SK-N-SH treated with all-trans-retinoic acid at 6 μM for 48 hours (cell line): Measurements from ENCODE around the gene ZNF85.

Experiments
- ATAC-seq: fragments of 200-7000 bp; cut with Tn5 transposase; 3 replicates; pipeline ENCODE4 v1.9.1; 2020; ENCODE audit warnings: mild to moderate bottlenecking, moderate library complexity
- ARNTL ChIP-seq: fragments of 450-650 bp; formaldehyde crosslinking; IDR thresholded peaks from 2 replicates; pipeline ENCODE4 v1.5.0; 2020; ENCODE audit warnings: low read depth, mild to moderate bottlenecking, moderate library complexity, borderline replicate concordance
- BACH2 ChIP-seq: fragments of 250-450 bp; sonication (Bioruptor Pico); IDR thresholded peaks from 2 replicates; pipeline ENCODE4 v1.9.0; 2021; ENCODE audit warnings: mild to moderate bottlenecking, borderline replicate concordance
- CSDC2 ChIP-seq: fragments of 250-450 bp; sonication (Bioruptor Pico); IDR thresholded peaks from 2 replicates; pipeline ENCODE4 v1.5.0; 2020; ENCODE audit warnings: mild to moderate bottlenecking, moderate library complexity
- ESRRG ChIP-seq: fragments of 250-450 bp; sonication (Bioruptor Pico); IDR thresholded peaks from 2 replicates; pipeline ENCODE4 v1.6.1; 2021; ENCODE audit warnings: mild to moderate bottlenecking
- GLIS3 ChIP-seq: fragments of 250-450 bp; sonication (Bioruptor Pico); IDR thresholded peaks from 2 replicates; pipeline ENCODE4 v1.5.0; 2020; ENCODE audit warnings: mild to moderate bottlenecking, moderate library complexity
- ISL1 ChIP-seq: fragments of 250-450 bp; sonication (Bioruptor Pico); IDR thresholded peaks from 2 replicates; pipeline ENCODE4 v2.1.2; 2022; ENCODE audit warnings: mild to moderate bottlenecking, moderate library complexity
- OSR1 ChIP-seq: fragments of 250-450 bp; sonication (Bioruptor Pico); IDR thresholded peaks from 2 replicates; pipeline ENCODE4 v1.8.0; 2022; ENCODE audit warnings: moderate library complexity, mild to moderate bottlenecking, inconsistent platforms
- PPARA ChIP-seq: fragments of 250-450 bp; sonication (Bioruptor Pico); IDR thresholded peaks from 2 replicates; pipeline ENCODE4 v1.5.0; 2020; ENCODE audit warnings: mild to moderate bottlenecking, borderline replicate concordance
- RARB ChIP-seq: fragments of 250-450 bp; sonication (Bioruptor Pico); IDR thresholded peaks from 2 replicates; pipeline ENCODE4 v1.8.0; 2021; ENCODE audit warnings: mild to moderate bottlenecking, moderate library complexity
- SNAI2 ChIP-seq: fragments of 250-450 bp; sonication (Bioruptor Pico); IDR thresholded peaks from 2 replicates; pipeline ENCODE4 v1.5.0; 2020; ENCODE audit warnings: mild to moderate bottlenecking, moderate library complexity
- TCF4 ChIP-seq: fragments of 250-450 bp; sonication (Bioruptor Pico); IDR thresholded peaks from 2 replicates; pipeline ENCODE4 v1.8.0; 2021; ENCODE audit warnings: mild to moderate bottlenecking, moderate library complexity, borderline replicate concordance
- TOX ChIP-seq: fragments of 250-450 bp; sonication (Bioruptor Pico); IDR thresholded peaks from 2 replicates; pipeline ENCODE4 v1.8.0; 2021; ENCODE audit warnings: mild to moderate bottlenecking, moderate library complexity, borderline replicate concordance
- ZFP3 ChIP-seq: fragments of 250-450 bp; sonication (Bioruptor Pico); IDR thresholded peaks from 2 replicates; pipeline ENCODE4 v1.5.0; 2020; ENCODE audit warnings: mild to moderate bottlenecking, moderate library complexity
- ZNF565 ChIP-seq: fragments of 450-650 bp; formaldehyde crosslinking; conservative IDR thresholded peaks from 2 replicates; pipeline ENCODE4 v1.5.0; 2020; ENCODE audit warnings: low read depth, mild to moderate bottlenecking, moderate library complexity
- ZNF70 ChIP-seq: fragments of 450-650 bp; formaldehyde crosslinking; IDR thresholded peaks from 2 replicates; pipeline ENCODE4 v1.5.0; 2020; ENCODE audit warnings: mild to moderate bottlenecking, moderate library complexity
- ZNF8 ChIP-seq: fragments of 450-650 bp; formaldehyde crosslinking; IDR thresholded peaks from 2 replicates; pipeline ENCODE4 v1.5.0; 2020; ENCODE audit warnings: mild to moderate bottlenecking, moderate library complexity
- TF ChIP-seq, protein P1 (sequence below): fragments of 250-450 bp; sonication (Bioruptor Pico); IDR thresholded peaks from 2 replicates; pipeline ENCODE4 v1.5.1; 2021; ENCODE audit warnings: mild to moderate bottlenecking, moderate library complexity
- TF ChIP-seq, protein P2 (sequence below): fragments of 250-450 bp; sonication (Bioruptor Pico); IDR thresholded peaks from 2 replicates; pipeline ENCODE4 v1.8.0; 2021; ENCODE audit warnings: low read depth, mild to moderate bottlenecking, moderate library complexity, borderline replicate concordance
- TF ChIP-seq, protein P3 (sequence below): fragments of 250-450 bp; sonication (Bioruptor Pico); IDR thresholded peaks from 2 replicates; pipeline ENCODE4 v1.5.1; 2020; ENCODE audit warnings: low read depth, mild to moderate bottlenecking, moderate library complexity
- TF ChIP-seq, protein P4 (sequence below): fragments of 250-450 bp; sonication (Bioruptor Pico); IDR thresholded peaks from 2 replicates; pipeline ENCODE4 v1.8.0; 2020; ENCODE audit warnings: mild to moderate bottlenecking, moderate library complexity, borderline replicate concordance
- TF ChIP-seq, protein P5 (sequence below): fragments of 250-450 bp; sonication (Bioruptor Pico); IDR thresholded peaks from 2 replicates; pipeline ENCODE4 v1.5.0; 2020; ENCODE audit warnings: mild to moderate bottlenecking, moderate library complexity

Gene ZNF85

DNA sequence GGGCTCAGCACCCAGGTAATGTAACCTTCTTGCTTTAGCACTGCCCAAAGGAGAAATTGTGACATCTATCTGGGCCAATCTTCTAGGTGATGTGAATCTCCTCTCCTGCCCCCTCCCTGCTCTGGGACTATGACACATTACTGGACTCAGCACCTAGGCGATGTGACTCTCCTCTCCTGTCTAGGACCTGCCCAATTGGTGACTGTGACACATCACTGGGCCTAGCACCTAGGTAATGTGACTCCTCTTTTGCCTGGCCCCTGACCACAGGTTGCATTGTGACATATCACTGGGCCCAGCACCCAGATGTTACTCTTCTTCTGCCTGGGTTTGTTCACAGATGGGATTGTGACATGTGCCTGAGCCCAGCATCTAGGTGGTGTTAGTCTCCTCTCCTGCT, 45.0 kb downstream of the ZNF85 start:
- no peak for TF ChIP-seq ESRRG
- TF ChIP-seq ARNTL (CRISPR knock-in tag), result no peak
- TF ChIP-seq RARB, result no peak
- no peak for TF ChIP-seq ISL1 (CRISPR knock-in tag)
- TF ChIP-seq CSDC2 (CRISPR knock-in tag), result no peak
- TF ChIP-seq, protein P1, sequence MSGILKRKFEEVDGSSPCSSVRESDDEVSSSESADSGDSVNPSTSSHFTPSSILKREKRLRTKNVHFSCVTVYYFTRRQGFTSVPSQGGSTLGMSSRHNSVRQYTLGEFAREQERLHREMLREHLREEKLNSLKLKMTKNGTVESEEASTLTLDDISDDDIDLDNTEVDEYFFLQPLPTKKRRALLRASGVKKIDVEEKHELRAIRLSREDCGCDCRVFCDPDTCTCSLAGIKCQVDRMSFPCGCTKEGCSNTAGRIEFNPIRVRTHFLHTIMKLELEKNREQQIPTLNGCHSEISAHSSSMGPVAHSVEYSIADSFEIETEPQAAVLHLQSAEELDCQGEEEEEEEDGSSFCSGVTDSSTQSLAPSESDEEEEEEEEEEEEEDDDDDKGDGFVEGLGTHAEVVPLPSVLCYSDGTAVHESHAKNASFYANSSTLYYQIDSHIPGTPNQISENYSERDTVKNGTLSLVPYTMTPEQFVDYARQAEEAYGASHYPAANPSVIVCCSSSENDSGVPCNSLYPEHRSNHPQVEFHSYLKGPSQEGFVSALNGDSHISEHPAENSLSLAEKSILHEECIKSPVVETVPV, result no peak
- TF ChIP-seq ZNF565 (CRISPR knock-in tag), result no peak
- no peak for TF ChIP-seq ZNF8
- no peak for TF ChIP-seq TCF4 (CRISPR knock-in tag)
- TF ChIP-seq, protein P2, sequence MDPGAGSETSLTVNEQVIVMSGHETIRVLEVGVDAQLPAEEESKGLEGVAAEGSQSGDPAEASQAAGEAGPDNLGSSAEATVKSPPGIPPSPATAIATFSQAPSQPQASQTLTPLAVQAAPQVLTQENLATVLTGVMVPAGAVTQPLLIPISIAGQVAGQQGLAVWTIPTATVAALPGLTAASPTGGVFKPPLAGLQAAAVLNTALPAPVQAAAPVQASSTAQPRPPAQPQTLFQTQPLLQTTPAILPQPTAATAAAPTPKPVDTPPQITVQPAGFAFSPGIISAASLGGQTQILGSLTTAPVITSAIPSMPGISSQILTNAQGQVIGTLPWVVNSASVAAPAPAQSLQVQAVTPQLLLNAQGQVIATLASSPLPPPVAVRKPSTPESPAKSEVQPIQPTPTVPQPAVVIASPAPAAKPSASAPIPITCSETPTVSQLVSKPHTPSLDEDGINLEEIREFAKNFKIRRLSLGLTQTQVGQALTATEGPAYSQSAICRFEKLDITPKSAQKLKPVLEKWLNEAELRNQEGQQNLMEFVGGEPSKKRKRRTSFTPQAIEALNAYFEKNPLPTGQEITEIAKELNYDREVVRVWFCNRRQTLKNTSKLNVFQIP (CRISPR knock-in tag), result no peak
- TF ChIP-seq OSR1 (CRISPR knock-in tag), result no peak
- no peak for TF ChIP-seq GLIS3 (CRISPR knock-in tag)
- TF ChIP-seq ZFP3 (CRISPR knock-in tag), result no peak
- TF ChIP-seq SNAI2, result no peak
- no peak for TF ChIP-seq ZNF70 (CRISPR knock-in tag)
- TF ChIP-seq, protein P3, sequence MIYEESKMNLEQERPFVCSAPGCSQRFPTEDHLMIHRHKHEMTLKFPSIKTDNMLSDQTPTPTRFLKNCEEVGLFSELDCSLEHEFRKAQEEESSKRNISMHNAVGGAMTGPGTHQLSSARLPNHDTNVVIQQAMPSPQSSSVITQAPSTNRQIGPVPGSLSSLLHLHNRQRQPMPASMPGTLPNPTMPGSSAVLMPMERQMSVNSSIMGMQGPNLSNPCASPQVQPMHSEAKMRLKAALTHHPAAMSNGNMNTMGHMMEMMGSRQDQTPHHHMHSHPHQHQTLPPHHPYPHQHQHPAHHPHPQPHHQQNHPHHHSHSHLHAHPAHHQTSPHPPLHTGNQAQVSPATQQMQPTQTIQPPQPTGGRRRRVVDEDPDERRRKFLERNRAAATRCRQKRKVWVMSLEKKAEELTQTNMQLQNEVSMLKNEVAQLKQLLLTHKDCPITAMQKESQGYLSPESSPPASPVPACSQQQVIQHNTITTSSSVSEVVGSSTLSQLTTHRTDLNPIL (CRISPR knock-in tag), result no peak
- TF ChIP-seq TOX, result no peak
- TF ChIP-seq BACH2, result no peak
- no peak for TF ChIP-seq PPARA (CRISPR knock-in tag)
- TF ChIP-seq, all 23 proteins: peak for 0
- ATAC-seq, result no peak

DNA sequence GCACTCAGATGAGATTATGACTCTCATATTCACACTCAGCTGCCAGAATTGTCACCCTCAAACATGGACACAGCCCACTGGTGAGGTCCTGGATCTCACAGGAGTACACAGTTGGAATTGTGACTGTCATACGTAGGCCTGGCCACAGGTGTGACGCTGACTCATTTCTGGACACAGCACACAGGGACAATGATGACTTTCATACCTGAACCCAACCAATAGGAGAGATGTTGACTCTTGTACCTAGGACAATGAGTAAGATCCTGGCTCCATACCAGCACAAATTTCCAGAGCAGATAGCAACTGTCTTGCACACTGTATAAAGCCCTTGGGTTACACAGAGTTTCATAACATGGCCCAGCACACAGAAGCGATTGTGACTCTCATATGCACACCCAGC, 46.4 kb downstream of the ZNF85 start:
- TF ChIP-seq TOX, result no peak
- TF ChIP-seq ZNF8, result no peak
- TF ChIP-seq, protein P1, result no peak
- TF ChIP-seq, protein P4, sequence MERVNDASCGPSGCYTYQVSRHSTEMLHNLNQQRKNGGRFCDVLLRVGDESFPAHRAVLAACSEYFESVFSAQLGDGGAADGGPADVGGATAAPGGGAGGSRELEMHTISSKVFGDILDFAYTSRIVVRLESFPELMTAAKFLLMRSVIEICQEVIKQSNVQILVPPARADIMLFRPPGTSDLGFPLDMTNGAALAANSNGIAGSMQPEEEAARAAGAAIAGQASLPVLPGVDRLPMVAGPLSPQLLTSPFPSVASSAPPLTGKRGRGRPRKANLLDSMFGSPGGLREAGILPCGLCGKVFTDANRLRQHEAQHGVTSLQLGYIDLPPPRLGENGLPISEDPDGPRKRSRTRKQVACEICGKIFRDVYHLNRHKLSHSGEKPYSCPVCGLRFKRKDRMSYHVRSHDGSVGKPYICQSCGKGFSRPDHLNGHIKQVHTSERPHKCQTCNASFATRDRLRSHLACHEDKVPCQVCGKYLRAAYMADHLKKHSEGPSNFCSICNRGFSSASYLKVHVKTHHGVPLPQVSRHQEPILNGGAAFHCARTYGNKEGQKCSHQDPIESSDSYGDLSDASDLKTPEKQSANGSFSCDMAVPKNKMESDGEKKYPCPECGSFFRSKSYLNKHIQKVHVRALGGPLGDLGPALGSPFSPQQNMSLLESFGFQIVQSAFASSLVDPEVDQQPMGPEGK, result no peak
- TF ChIP-seq SNAI2, result no peak
- no peak for TF ChIP-seq ISL1 (CRISPR knock-in tag)
- TF ChIP-seq, protein P5, sequence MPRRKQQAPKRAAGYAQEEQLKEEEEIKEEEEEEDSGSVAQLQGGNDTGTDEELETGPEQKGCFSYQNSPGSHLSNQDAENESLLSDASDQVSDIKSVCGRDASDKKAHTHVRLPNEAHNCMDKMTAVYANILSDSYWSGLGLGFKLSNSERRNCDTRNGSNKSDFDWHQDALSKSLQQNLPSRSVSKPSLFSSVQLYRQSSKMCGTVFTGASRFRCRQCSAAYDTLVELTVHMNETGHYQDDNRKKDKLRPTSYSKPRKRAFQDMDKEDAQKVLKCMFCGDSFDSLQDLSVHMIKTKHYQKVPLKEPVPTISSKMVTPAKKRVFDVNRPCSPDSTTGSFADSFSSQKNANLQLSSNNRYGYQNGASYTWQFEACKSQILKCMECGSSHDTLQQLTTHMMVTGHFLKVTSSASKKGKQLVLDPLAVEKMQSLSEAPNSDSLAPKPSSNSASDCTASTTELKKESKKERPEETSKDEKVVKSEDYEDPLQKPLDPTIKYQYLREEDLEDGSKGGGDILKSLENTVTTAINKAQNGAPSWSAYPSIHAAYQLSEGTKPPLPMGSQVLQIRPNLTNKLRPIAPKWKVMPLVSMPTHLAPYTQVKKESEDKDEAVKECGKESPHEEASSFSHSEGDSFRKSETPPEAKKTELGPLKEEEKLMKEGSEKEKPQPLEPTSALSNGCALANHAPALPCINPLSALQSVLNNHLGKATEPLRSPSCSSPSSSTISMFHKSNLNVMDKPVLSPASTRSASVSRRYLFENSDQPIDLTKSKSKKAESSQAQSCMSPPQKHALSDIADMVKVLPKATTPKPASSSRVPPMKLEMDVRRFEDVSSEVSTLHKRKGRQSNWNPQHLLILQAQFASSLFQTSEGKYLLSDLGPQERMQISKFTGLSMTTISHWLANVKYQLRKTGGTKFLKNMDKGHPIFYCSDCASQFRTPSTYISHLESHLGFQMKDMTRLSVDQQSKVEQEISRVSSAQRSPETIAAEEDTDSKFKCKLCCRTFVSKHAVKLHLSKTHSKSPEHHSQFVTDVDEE (CRISPR knock-in tag), result no peak
- TF ChIP-seq OSR1 (CRISPR knock-in tag), result no peak
- no peak for TF ChIP-seq ARNTL (CRISPR knock-in tag)
- TF ChIP-seq, protein P2 (CRISPR knock-in tag), result no peak
- TF ChIP-seq GLIS3 (CRISPR knock-in tag), result no peak
- no peak for TF ChIP-seq TCF4 (CRISPR knock-in tag)
- no peak for TF ChIP-seq ESRRG
- TF ChIP-seq BACH2, result no peak
- TF ChIP-seq RARB, result no peak
- no peak for TF ChIP-seq ZNF565 (CRISPR knock-in tag)
- no peak for TF ChIP-seq ZNF70 (CRISPR knock-in tag)
- TF ChIP-seq PPARA (CRISPR knock-in tag), result no peak
- TF ChIP-seq, protein P3 (CRISPR knock-in tag), result no peak
- TF ChIP-seq CSDC2 (CRISPR knock-in tag), result no peak
- TF ChIP-seq, all 23 proteins: peak for 0
- no peak for ATAC-seq
